GM21529 (cell line): ENCODE results near the gene DXO.

ENCODE experiments used
- ATAC-seq: cut with Tn5 transposase; IDR thresholded peaks from one replicate; pipeline ENCODE4 v1.9.1; 2021; ENCODE audit not compliant: unreplicated experiment

DXO gene

GRCh38 chr6:31930962-31931361 is 41.0 kb downstream of the DXO start:
- ATAC-seq = no peak

GRCh38 chr6:31928672-31928939 is 43.3 kb downstream of the DXO start:
- ATAC-seq = no peak

- ATAC-seq = no peak
These were observed 43.9 kb downstream of the DXO start for GRCh38 chr6:31927863-31928671.

GRCh38 chr6:31927242-31927862 is 44.6 kb downstream of the DXO start, which contains the start of gene C2:
Gene C2, plus strand, starts transcription at chr6:31927717. Its CDS starts 36 bp downstream, at chr6:31927753.
- ATAC-seq = no peak

- ATAC-seq = no peak
These were observed 49.0 kb downstream of the DXO start for GRCh38 chr6:31922942-31923341.

- no peak for ATAC-seq
These were observed 51.1 kb downstream of the DXO start for GRCh38 chr6:31920811-31921210.
